Ishikawa (cell line): ENCODE measurements around the gene ETFRF1.

ENCODE experiments used
- CEBPB ChIP-seq: IDR thresholded peaks from 2 replicates; pipeline ENCODE4 v1.6.1; 2012
- CREB1 ChIP-seq: IDR thresholded peaks from 2 replicates; pipeline ENCODE4 v1.6.1; 2012; ENCODE audit warnings: low read depth
- EGR1 ChIP-seq: IDR thresholded peaks from 2 replicates; pipeline ENCODE4 v1.6.1; 2012
- EP300 ChIP-seq: IDR thresholded peaks from 2 replicates; pipeline ENCODE4 v1.6.1; 2012; ENCODE audit warnings: borderline replicate concordance
- FOXM1 ChIP-seq: IDR thresholded peaks from 2 replicates; pipeline ENCODE4 v1.6.1; 2012; ENCODE audit warnings: low read depth, borderline replicate concordance
- MAX ChIP-seq: IDR thresholded peaks from 2 replicates; pipeline ENCODE4 v1.6.1; 2012
- NFIC ChIP-seq: IDR thresholded peaks from 2 replicates; pipeline ENCODE4 v1.6.1; 2012
- RAD21 ChIP-seq: IDR thresholded peaks from 2 replicates; pipeline ENCODE4 v1.6.1; 2012; ENCODE audit warnings: low read depth
- REST ChIP-seq: IDR thresholded peaks from 2 replicates; pipeline ENCODE4 v1.6.1; 2012; ENCODE audit warnings: low read depth, mild to moderate bottlenecking
- TAF1 ChIP-seq: IDR thresholded peaks from 2 replicates; pipeline ENCODE4 v1.6.1; 2012; ENCODE audit warnings: low read depth, mild to moderate bottlenecking
- TCF12 ChIP-seq: IDR thresholded peaks from 2 replicates; pipeline ENCODE4 v1.6.1; 2012; ENCODE audit warnings: low read depth
- TEAD4 ChIP-seq: IDR thresholded peaks from 2 replicates; pipeline ENCODE4 v1.6.1; 2012
- USF1 ChIP-seq: IDR thresholded peaks from 2 replicates; pipeline ENCODE4 v1.6.1; 2012
- YY1 ChIP-seq: IDR thresholded peaks from 2 replicates; pipeline ENCODE4 v1.6.1; 2012; ENCODE audit warnings: low read depth
- ZBTB7A ChIP-seq: IDR thresholded peaks from 2 replicates; pipeline ENCODE4 v1.6.1; 2012; ENCODE audit warnings: low read depth

The ETFRF1 gene

GRCh38 chr12:25250744-25251730 lies 56.0 kb downstream of the ETFRF1 start, which contains the start of gene KRAS:
KRAS (minus strand) TSS chr12:25250929.
- peak; percentile 27; the same call in 1 of the 2 replicates for TF ChIP-seq TEAD4
- 0 out of 2 replicates have a peak, but pooled peaks have one; percentile 2 for TF ChIP-seq NFIC
- TF ChIP-seq CREB1, result no peak
- TF ChIP-seq YY1, result peak; percentile 84
- TF ChIP-seq FOXM1, result no peak
- 0 out of 2 replicates have a peak, but pooled peaks have one; percentile 21 for TF ChIP-seq CEBPB
- TF ChIP-seq EP300, result peak; percentile 37; the same call in 1 of the 2 replicates
- no peak; the same call in 1 of the 2 replicates for TF ChIP-seq MAX
- TF ChIP-seq RAD21, result peak; percentile 12; the same call in 1 of the 2 replicates
- peak; percentile 39; the same call in 1 of the 2 replicates for TF ChIP-seq TCF12
- peak; percentile 51; the same call in 1 of the 2 replicates for TF ChIP-seq TAF1
- TF ChIP-seq EGR1, result peak; percentile 82
- peak; percentile 49; the same call in 1 of the 2 replicates for TF ChIP-seq ZBTB7A
- no peak for TF ChIP-seq REST
- no peak; the same call in 1 of the 2 replicates for TF ChIP-seq USF1

- TF ChIP-seq ZBTB7A (no peak), TEAD4 (no peak), REST (no peak), CREB1 (no peak), EP300 (no peak), YY1 (no peak), MAX (no peak), EGR1 (no peak), USF1 (no peak), NFIC (no peak), RAD21 (no peak), FOXM1 (no peak), TAF1 (no peak), CEBPB (no peak), TCF12 (no peak)
Observed at GRCh38 chr12:25251769-25252168, 56.7 kb downstream of the ETFRF1 start.

- TF ChIP-seq EP300, result no peak
- no peak for TF ChIP-seq RAD21
- no peak for TF ChIP-seq TAF1
- no peak for TF ChIP-seq FOXM1
- TF ChIP-seq CEBPB, result no peak
- TF ChIP-seq NFIC, result no peak
- TF ChIP-seq MAX, result no peak
- TF ChIP-seq TEAD4, result no peak
- TF ChIP-seq ZBTB7A, result no peak
- no peak for TF ChIP-seq USF1
- TF ChIP-seq TCF12, result no peak
- no peak for TF ChIP-seq EGR1
- TF ChIP-seq REST, result no peak
- TF ChIP-seq YY1, result no peak
Observed at GRCh38 chr12:25252946-25253345, 57.9 kb downstream of the ETFRF1 start.
